ENCODE measurements around the gene PLAAT3. TPM values are rescaled to one million over a fixed set of nuclear protein-coding genes. Genes with fewer than 3 reads are reported as not detected.

The PLAAT3 gene
- total RNA-seq, 4 donors from 2014 or later: 7.1 to 14.2 (median 10.2) TPM

DNA sequence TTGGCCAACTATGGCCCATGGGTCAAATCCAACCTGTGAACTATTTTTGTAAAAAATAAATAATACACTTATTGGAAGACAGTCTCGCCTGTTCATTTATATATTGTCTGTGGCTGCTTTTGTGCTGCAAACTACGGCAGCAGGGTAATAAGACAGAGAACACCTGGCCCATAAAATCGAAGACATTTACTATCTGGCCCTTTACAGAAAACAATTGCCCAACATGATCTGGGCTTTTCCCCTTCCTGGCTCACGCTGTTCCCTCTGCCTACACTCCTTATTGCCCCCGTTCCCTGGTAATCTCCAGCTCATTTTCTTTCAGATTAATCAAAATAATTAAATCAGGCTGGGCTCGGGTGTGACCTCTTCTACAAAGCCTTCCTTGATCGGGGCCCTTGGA lies 56.7 kb downstream of the PLAAT3 start:
- no peak overlapping the region for H3K27ac ChIP-seq
- 77% methylated on average over 7 of the region's 7 CpGs for WGBS
- no peaks in the 10 kb centered on the region for H3K36me3 ChIP-seq
- no peak for DNase-seq (ENCODE audit: low spot score in 2 of 2)
- peaks cover 8% of the 10 kb centered on the region for H3K4me1 ChIP-seq
- H3K9me3 ChIP-seq: no peaks in the 10 kb centered on the region
- TF ChIP-seq POLR2A (IDR thresholded peaks at IDR 0.05) (no peak), EP300 (IDR thresholded peaks at IDR 0.05) (no peak), POLR2AphosphoS5 (IDR thresholded peaks at IDR 0.05) (no peak)
- TF ChIP-seq, protein P1, sequence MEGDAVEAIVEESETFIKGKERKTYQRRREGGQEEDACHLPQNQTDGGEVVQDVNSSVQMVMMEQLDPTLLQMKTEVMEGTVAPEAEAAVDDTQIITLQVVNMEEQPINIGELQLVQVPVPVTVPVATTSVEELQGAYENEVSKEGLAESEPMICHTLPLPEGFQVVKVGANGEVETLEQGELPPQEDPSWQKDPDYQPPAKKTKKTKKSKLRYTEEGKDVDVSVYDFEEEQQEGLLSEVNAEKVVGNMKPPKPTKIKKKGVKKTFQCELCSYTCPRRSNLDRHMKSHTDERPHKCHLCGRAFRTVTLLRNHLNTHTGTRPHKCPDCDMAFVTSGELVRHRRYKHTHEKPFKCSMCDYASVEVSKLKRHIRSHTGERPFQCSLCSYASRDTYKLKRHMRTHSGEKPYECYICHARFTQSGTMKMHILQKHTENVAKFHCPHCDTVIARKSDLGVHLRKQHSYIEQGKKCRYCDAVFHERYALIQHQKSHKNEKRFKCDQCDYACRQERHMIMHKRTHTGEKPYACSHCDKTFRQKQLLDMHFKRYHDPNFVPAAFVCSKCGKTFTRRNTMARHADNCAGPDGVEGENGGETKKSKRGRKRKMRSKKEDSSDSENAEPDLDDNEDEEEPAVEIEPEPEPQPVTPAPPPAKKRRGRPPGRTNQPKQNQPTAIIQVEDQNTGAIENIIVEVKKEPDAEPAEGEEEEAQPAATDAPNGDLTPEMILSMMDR (IDR thresholded peaks at IDR 0.05): no peak
- H3K27me3 ChIP-seq: no peaks in the 10 kb centered on the region
- no peak overlapping the region for H3K4me3 ChIP-seq

DNA sequence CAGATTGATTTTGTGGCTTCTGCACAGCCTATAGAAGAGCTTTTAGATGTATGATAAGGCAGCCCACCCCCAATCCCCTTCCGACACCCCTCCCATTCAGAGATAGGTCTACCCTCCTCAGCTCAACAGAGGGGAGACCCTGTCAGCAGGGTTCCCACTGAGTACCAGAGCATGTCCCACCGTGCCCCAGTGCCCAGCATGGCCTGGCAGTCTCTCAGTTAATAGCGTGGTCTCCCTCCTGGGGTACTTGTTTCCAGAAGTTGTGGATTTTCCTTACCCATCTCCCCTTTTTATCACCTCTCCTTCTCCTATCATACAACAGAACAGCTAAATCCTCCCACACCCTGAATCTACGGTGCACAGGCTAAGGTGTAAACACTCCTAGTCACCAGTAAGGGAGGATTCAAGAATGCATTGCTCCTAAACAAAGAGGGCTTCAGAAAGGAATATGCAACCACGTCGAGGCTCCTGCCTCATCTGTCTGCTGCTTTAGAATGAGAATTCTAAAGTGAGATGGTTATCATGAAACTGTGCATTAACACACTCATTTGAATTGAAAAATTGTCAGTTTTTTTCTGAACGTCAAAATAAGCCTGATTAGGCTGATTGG lies 57.7 kb downstream of the PLAAT3 start:
- TF ChIP-seq POLR2AphosphoS5 (IDR thresholded peaks at IDR 0.05) (no peak), EP300 (IDR thresholded peaks at IDR 0.05) (no peak), POLR2A (IDR thresholded peaks at IDR 0.05) (no peak)
- TF ChIP-seq, protein P1 (IDR thresholded peaks at IDR 0.05): no peak
- 75% methylated on average over 7 of the region's 7 CpGs for WGBS
- Histone ChIP-seq H3K4me1 (peaks cover 8% of the 10 kb centered on the region), H3K27ac (no peak overlapping the region), H3K9me3 (no peaks in the 10 kb centered on the region), H3K4me3 (no peak overlapping the region), H3K36me3 (no peaks in the 10 kb centered on the region), H3K27me3 (no peaks in the 10 kb centered on the region)
- DNase-seq (ENCODE audit: low spot score in 2 of 2): no peak

DNA sequence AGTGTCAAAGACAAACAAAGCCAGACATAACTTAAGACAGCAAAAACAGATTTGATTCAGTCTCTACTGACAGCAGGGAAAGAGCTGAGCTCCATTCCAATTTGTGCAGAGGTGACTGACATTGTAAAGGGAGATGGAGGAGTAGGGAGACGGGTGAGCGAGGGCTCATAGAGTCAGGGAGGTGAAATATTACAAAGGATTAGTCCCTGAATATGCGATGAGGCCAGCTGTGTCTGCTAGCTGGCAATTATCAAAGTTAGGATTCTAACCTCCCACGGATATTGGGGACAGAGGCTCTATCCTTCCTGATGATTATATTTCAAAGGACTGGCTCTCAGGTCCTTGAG lies 59.4 kb downstream of the PLAAT3 start:
- Histone ChIP-seq H3K4me3 (no peak overlapping the region), H3K9me3 (no peaks in the 10 kb centered on the region), H3K27ac (no peak overlapping the region), H3K4me1 (no peaks in the 10 kb centered on the region), H3K36me3 (no peaks in the 10 kb centered on the region), H3K27me3 (no peaks in the 10 kb centered on the region)
- TF ChIP-seq, protein P1 (IDR thresholded peaks at IDR 0.05): no peak
- TF ChIP-seq POLR2A (IDR thresholded peaks at IDR 0.05): no peak
- DNase-seq (ENCODE audit: low spot score in 2 of 2): no peak
- 77% methylated on average over 4 of the region's 4 CpGs for WGBS

GRCh38 chr11:63553759-63554158 lies 60.5 kb downstream of the PLAAT3 start:
- 53% methylated on average over 8 of the region's 8 CpGs for WGBS
- Histone ChIP-seq H3K27me3 (no peaks in the 10 kb centered on the region), H3K27ac (no peak overlapping the region), H3K36me3 (no peaks in the 10 kb centered on the region), H3K4me1 (no peaks in the 10 kb centered on the region), H3K9me3 (no peaks in the 10 kb centered on the region), H3K4me3 (no peak overlapping the region)
- DNase-seq (ENCODE audit: low spot score in 2 of 2): no peak
- TF ChIP-seq, protein P1 (IDR thresholded peaks at IDR 0.05): no peak
- TF ChIP-seq EP300 (IDR thresholded peaks at IDR 0.05) (no peak), POLR2AphosphoS5 (IDR thresholded peaks at IDR 0.05) (no peak)

GRCh38 chr11:63552921-63553320 lies 61.3 kb downstream of the PLAAT3 start:
- no peaks in the 10 kb centered on the region for H3K36me3 ChIP-seq
- no peaks in the 10 kb centered on the region for H3K27me3 ChIP-seq
- no peak for DNase-seq (ENCODE audit: low spot score in 2 of 2)
- 84% methylated on average over 7 of the region's 7 CpGs for WGBS
- no peaks in the 10 kb centered on the region for H3K9me3 ChIP-seq
- no peak overlapping the region for H3K27ac ChIP-seq
- TF ChIP-seq, protein P1 (IDR thresholded peaks at IDR 0.05): no peak
- TF ChIP-seq POLR2AphosphoS5 (IDR thresholded peaks at IDR 0.05) (no peak), POLR2A (IDR thresholded peaks at IDR 0.05) (no peak), EP300 (IDR thresholded peaks at IDR 0.05) (no peak)
- H3K4me3 ChIP-seq: no peak overlapping the region
- no peaks in the 10 kb centered on the region for H3K4me1 ChIP-seq

All from suprapubic skin (tissue), 4 donors.